Natural killer cell (primary cell): ENCODE measurements around the gene GSTP1. TPM values are rescaled to one million over a fixed set of nuclear protein-coding genes. Genes with fewer than 3 reads are reported as not detected.
"Not testable (repeated sequence)": the region's sequence is repeated elsewhere in the genome, so short reads cannot be mapped to it uniquely, and the experiment has no call there.

Source experiments
- ATAC-seq, 3 donors: fragments of 150-1000 bp in 2 of 3; fragments of 200-7000 bp in 1 of 3; cut with Tn5 transposase; 1 replicate in 1 of 3; 2 replicates in 2 of 3; pipeline ENCODE4 v1.10.0; 2021; ENCODE audit warnings: mild to moderate bottlenecking in 2 of 3, moderate library complexity in 2 of 3
- DNase-seq, 2 donors: peaks; one replicate each; pipeline versions ENCODE4 v3.0.0 to v3.0.0-alpha.2; 2013 to 2021; ENCODE audit warnings: mixed read lengths in 1 of 2
- H3K27ac ChIP-seq: one replicate; pipeline ENCODE4 v1.5.1; 2013; ENCODE audit warnings: mild to moderate bottlenecking, low read length
- H3K27me3 ChIP-seq: one replicate; pipeline ENCODE4 v1.6.1; 2013; ENCODE audit warnings: low read length; ENCODE audit not compliant: control insufficient read depth, insufficient read depth
- H3K36me3 ChIP-seq: one replicate; pipeline ENCODE4 v1.6.1; 2013; ENCODE audit warnings: low read length; ENCODE audit not compliant: control insufficient read depth, insufficient read depth
- H3K4me1 ChIP-seq: one replicate; pipeline ENCODE4 v1.6.1; 2013; ENCODE audit warnings: low read length; ENCODE audit not compliant: control insufficient read depth, insufficient read depth
- H3K4me3 ChIP-seq: one replicate; pipeline ENCODE4 v1.5.1; 2013; ENCODE audit warnings: low read length
- H3K9me3 ChIP-seq: one replicate; pipeline ENCODE4 v1.6.1; 2013; ENCODE audit warnings: low read length; ENCODE audit not compliant: control insufficient read depth, insufficient read depth
- H3K27ac Mint-ChIP-seq, 2 donors: one replicate each; pipeline ENCODE4 v1.8.0; 2022; ENCODE audit warnings: mild to moderate bottlenecking in 2 of 2, mixed read lengths in 2 of 2, moderate library complexity in 1 of 2
- H3K27me3 Mint-ChIP-seq, 2 donors: one replicate each; pipeline ENCODE4 v1.8.0; 2022; ENCODE audit warnings: low read depth in 2 of 2, mixed read lengths in 2 of 2
- H3K36me3 Mint-ChIP-seq: one replicate; pipeline ENCODE4 v1.8.0; 2022; ENCODE audit warnings: mixed read lengths
- H3K4me1 Mint-ChIP-seq, 2 donors: one replicate each; pipeline ENCODE4 v1.8.0; 2022; ENCODE audit warnings: mixed read lengths in 2 of 2
- H3K4me3 Mint-ChIP-seq: one replicate; pipeline ENCODE4 v1.8.0; 2022; ENCODE audit warnings: mild to moderate bottlenecking, moderate library complexity, mixed read lengths
- H3K9me3 Mint-ChIP-seq, 2 donors: one replicate each; pipeline ENCODE4 v1.8.0; 2022; ENCODE audit warnings: mixed read lengths in 2 of 2
- WGBS: methylation state at CpG from one replicate; pipeline ENCODE4 v1.1.7; 2013; ENCODE audit warnings: missing lambda C conversion rate; ENCODE audit not compliant: insufficient coverage; 5-methylcytosine and 5-hydroxymethylcytosine counted together
- intact Hi-C: fragments of 100-400 bp; cut with micrococcal nuclease; formaldehyde crosslinking; loops from one replicate; pipeline ENCODE4 v1.14.2; 2022
- total RNA-seq, 4 donors: library from RNA; stranded (reverse); fragments of 120-200 nt in 1 of 4; gene quantifications; one replicate each; pipeline versions ENCODE4 v1.2.3 to v1.2.4, GENCODE V29; 2013 to 2022
- TF ChIP-seq, protein P1 (sequence below): fragments of 200-600 bp; IDR thresholded peaks from one replicate; pipeline ENCODE4 v1.8.0; 2022; ENCODE audit warnings: antibody characterized with exemption

Gene GSTP1
- total RNA-seq, 3 donors from 2014 or later (not counting 1 experiment from before 2014, with no cell fraction given), result 172 to 218 (median 212) TPM

DNA sequence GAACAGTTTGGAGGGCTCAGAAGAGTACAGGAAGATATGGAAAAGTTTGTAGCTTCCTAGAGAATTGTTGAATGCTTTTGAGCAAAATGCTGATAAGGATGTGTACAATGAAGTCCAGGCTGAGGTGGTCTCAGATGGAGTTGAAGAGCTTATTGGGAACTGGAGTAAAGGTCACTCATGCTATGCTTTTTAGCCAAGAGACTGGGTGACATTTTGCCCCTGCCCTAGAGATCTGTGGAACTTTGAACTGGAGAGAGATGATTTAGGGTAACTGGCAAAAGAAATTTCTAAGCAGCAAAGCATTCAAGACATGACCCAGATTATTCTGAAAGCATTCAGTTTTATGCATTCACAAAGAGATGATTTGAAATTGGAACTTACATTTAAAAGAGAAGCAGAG lies 32.5 kb upstream of the GSTP1 start:
- TF ChIP-seq, protein P1, sequence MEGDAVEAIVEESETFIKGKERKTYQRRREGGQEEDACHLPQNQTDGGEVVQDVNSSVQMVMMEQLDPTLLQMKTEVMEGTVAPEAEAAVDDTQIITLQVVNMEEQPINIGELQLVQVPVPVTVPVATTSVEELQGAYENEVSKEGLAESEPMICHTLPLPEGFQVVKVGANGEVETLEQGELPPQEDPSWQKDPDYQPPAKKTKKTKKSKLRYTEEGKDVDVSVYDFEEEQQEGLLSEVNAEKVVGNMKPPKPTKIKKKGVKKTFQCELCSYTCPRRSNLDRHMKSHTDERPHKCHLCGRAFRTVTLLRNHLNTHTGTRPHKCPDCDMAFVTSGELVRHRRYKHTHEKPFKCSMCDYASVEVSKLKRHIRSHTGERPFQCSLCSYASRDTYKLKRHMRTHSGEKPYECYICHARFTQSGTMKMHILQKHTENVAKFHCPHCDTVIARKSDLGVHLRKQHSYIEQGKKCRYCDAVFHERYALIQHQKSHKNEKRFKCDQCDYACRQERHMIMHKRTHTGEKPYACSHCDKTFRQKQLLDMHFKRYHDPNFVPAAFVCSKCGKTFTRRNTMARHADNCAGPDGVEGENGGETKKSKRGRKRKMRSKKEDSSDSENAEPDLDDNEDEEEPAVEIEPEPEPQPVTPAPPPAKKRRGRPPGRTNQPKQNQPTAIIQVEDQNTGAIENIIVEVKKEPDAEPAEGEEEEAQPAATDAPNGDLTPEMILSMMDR, result no peak
- H3K4me1 ChIP-seq, result no peaks in the 10 kb centered on the region
- H3K27ac Mint-ChIP-seq, result no peak overlapping the region

GRCh38 chr11:67551697-67552096 lies 31.9 kb upstream of the GSTP1 start:
- H3K4me1 Mint-ChIP-seq, H3K36me3 ChIP-seq, H3K27ac ChIP-seq, H3K27me3 ChIP-seq, H3K27me3 Mint-ChIP-seq, H3K4me3 Mint-ChIP-seq, H3K36me3 Mint-ChIP-seq, H3K9me3 ChIP-seq, H3K9me3 Mint-ChIP-seq, ATAC-seq, H3K27ac Mint-ChIP-seq, H3K4me1 ChIP-seq, intact Hi-C loops, DNase-seq, H3K4me3 ChIP-seq: not testable (repeated sequence)

More for the DNA sequence above, 32.5 kb upstream of the GSTP1 start:
- Histone ChIP-seq H3K27ac (no peak overlapping the region), H3K9me3 (no peaks in the 10 kb centered on the region), H3K36me3 (no peaks in the 10 kb centered on the region), H3K27me3 (no peaks in the 10 kb centered on the region), H3K4me3 (no peak overlapping the region)
- DNase-seq, result no peak
- no peaks in the 10 kb centered on the region for H3K4me1 Mint-ChIP-seq
- intact Hi-C loops, result no loop called here
- H3K27me3 Mint-ChIP-seq, result peaks cover 6 to 7% of the 10 kb centered on the region in 2 donors
- no peaks in the 10 kb centered on the region for H3K36me3 Mint-ChIP-seq
- no peaks in the 10 kb centered on the region for H3K9me3 Mint-ChIP-seq
- no peak overlapping the region for H3K4me3 Mint-ChIP-seq
- ATAC-seq, result no peak

DNA sequence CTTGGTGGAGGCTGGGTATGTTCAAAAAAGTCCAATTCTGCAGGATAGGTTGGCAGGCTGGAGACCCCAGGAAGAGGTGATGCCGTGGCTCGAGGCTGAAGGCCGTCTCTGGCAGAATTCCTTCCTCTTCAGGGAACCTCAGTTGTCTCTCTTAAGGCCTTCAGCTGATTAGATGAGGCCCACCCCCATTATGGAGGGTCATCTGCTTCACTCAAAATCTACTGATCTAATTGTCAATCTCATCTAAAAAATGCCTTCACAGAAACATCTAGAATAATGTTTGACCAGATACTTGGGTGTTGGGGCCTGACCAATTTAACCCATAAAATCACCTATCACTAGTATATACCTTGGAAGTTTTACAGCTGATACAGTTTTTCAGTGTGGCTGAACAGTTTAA lies 27.4 kb upstream of the GSTP1 start:
- no peaks in the 10 kb centered on the region for H3K4me1 ChIP-seq

GRCh38 chr11:67558084-67558772 lies 25.4 kb upstream of the GSTP1 start:
- no peak overlapping the region for H3K4me3 Mint-ChIP-seq
- no peak for ATAC-seq
- intact Hi-C loops, result no loop called here

More for the DNA sequence above, 27.4 kb upstream of the GSTP1 start:
- H3K27ac ChIP-seq, result no peak overlapping the region
- Mint-ChIP-seq H3K36me3 (no peaks in the 10 kb centered on the region), H3K4me3 (no peak overlapping the region), H3K9me3 (no peaks in the 10 kb centered on the region), H3K27me3 (peaks cover 8 to 21% of the 10 kb centered on the region in 2 donors), H3K4me1 (no peaks in the 10 kb centered on the region), H3K27ac (no peak overlapping the region)
- no peaks in the 10 kb centered on the region for H3K36me3 ChIP-seq
- intact Hi-C loops, result no loop called here
- H3K9me3 ChIP-seq, result no peaks in the 10 kb centered on the region
- H3K4me3 ChIP-seq, result no peak overlapping the region
- ATAC-seq (no peak), DNase-seq (no peak)
- 83% methylated on average over 3 of the region's 3 CpGs for WGBS
- peaks cover 2% of the 10 kb centered on the region for H3K27me3 ChIP-seq
- TF ChIP-seq, protein P1, result no peak

More at GRCh38 chr11:67558084-67558772, 25.4 kb upstream of the GSTP1 start:
- Histone ChIP-seq H3K4me1 (peaks cover 10% of the 10 kb centered on the region), H3K4me3 (no peak overlapping the region), H3K27ac (no peak overlapping the region), H3K27me3 (peaks cover 2% of the 10 kb centered on the region), H3K9me3 (no peaks in the 10 kb centered on the region), H3K36me3 (no peaks in the 10 kb centered on the region)
- TF ChIP-seq, protein P1, result no peak
- H3K27ac Mint-ChIP-seq, result no peak overlapping the region
- no peak for DNase-seq
- 90% methylated on average over 19 of the region's 19 CpGs for WGBS
- H3K36me3 Mint-ChIP-seq, result no peaks in the 10 kb centered on the region
- H3K27me3 Mint-ChIP-seq, result peaks cover 15 to 20% of the 10 kb centered on the region in 2 donors
- H3K9me3 Mint-ChIP-seq, result no peaks in the 10 kb centered on the region
- H3K4me1 Mint-ChIP-seq, result peaks cover 9 to 10% of the 10 kb centered on the region in 2 donors
